Inferior parietal cortex (tissue), 1 donor: ENCODE data around the gene ARPC3.
"Not testable (repeated sequence)": the region's sequence is repeated elsewhere in the genome, so short reads cannot be mapped to it uniquely, and the experiment has no call there.

Experiments
- DNase-seq: peaks from one replicate; pipeline ENCODE4 v3.0.0-alpha.2; 2016; ENCODE audit errors: extremely low spot score

ARPC3 gene

DNA sequence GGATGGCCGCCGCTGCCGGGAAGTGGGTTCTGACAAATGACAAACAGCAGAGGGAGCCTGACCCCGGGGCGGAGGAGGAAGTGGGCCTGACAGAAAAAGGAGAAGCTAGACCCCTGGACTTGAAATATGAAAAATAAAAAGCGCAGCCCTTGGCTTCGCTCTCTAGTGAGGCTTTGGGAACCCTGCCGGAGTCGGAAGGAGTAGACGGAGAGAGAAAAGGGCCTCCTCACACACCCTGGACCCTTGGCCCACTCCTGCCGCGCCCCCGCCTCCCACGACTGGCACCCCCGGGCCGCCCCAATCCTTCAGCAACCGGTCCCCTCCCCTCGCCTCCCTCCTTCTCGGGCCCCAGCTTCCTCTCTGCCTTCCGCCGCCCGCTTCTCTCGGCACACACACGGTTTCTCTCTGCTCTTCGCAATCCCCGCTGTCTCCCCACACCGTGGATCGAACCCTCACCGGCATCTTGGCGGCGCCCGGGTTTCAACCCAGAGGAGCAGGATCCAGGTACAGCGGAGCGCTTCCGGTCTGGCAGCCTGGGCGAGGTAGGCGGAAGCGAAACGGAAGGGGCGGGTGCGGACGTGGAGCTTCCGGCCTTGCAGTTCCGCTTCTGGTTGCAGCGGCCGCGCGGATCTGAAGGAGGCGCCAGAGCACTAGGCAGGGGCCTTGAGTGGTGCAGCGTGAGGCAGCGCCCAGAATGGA lies at the start of gene ARPC3:
TSS of gene ARPC3 (minus strand) at position 539 of the 699 bp plus-strand sequence. CDS start at position 462, 77 bp downstream.
- DNase-seq = peak; percentile 94

DNA sequence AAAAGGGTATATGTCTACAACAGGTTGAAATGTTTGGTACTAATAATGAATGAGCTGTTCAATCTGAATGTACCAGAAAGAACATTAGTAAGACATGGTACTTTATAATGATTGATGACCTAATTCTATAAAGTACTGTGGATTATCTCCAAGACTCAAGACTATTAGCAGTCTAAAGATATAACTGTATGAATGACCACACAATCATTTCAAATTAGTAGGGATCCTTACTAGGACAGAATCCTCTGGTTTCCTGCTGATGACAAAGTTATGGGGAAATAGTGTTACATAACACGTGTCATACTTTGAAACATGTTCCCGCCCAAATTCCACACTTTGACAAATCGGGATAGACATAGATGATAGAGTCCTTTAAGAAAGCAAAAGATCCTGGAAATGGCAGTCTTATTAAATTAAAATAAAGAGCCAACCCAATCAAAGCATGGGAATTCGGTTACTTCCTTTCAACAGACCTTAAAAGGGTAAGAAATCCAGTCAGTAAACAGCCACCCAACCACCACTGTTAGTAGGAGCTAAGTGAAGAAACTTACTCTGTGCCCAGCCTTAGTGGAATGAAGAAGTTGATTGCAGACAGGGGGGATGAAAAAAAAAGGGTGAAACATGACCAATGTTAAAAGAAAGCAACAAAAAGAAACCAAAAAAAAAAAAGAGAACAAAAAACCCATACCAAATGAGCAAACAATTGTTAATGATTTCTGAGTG lies 49.0 kb upstream of the ARPC3 start:
- DNase-seq = no peak

DNA sequence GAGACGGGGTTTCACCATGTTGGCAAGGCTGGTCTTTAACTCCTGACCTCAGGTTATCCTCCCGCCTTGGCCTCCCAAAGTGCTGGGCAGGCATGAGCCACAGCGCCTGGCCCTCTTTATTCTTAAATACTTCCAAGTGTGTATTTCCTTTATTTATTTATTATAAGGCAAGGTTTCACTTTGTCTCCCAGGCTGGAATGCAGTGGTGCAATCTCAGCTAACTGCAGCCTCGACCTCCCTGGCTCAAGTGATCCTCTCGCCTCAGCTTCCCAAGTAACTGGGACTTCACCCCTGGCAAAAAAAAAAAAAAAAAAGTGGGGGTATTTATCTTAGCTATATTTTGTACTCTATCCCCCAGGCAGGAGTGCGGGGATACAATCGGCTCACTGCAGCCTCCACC lies 25.3 kb upstream of the ARPC3 start:
- DNase-seq = no peak

DNA sequence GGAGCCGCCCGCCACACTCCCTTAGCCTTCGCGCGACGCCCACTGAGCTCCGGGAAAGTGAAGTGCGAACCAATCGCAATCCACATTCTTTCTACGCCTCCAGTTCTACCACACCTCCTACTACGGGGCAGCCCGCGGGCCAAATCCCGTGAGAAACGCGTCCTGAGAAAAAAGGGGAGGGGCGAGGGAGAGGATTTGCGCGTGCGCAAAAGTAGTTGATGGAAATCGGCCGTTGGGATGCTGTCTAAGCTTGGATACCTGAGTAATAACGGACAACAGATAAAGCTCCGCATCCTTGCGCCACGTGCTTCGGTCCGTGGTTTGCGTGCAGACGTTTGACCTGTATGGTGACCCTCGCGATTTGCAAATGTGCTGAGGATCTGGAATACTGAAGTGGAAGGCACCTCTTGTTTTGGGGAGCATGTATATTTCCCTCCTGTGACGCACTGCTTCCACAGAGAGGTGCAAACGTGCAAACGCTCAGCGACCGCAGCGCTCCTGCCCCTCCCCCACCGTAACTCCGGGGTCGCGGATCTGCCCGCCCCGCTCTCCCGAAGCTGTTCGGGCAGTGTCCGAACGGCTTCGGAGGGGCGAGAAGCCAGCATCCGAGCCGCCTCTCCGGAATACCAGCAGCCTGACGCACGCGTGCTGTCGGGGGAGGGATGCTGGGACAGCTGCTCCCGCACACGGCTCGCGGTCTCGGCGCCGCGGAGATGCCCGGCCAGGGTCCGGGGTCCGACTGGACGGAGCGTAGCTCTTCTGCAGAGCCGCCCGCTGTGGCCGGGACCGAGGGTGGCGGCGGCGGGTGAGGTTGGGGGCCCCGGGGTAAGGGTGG lies 18.3 kb upstream of the ARPC3 start, which contains the start of the genes FAM216A and GPN3:
TSS of gene FAM216A (plus strand) at position 632 of the 835 bp plus-strand sequence. CDS start at position 663, 31 bp downstream.
TSS of gene GPN3 (minus strand) at position 44 of the 835 bp plus-strand sequence. CDS start 54 bp downstream, outside the sequence.
- DNase-seq = peak; percentile 99

DNA sequence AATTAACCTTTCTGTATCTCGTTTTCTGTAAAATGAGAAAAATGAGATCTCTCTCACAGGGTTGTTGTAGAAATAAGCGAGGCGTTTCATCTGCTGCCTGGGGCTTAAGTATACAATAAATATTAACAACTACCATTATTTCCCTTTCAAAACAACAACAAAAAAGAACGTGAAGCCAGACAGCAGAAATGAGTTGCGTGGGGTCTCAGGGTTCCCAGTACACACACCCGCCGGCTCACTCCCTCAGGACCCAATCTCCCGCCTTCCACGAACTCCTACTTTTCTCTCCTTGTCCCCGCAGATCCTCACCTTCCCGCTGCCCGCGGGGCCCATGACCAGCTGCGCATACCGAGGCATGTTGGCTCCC lies 17.7 kb upstream of the ARPC3 start:
- no peak for DNase-seq

DNA sequence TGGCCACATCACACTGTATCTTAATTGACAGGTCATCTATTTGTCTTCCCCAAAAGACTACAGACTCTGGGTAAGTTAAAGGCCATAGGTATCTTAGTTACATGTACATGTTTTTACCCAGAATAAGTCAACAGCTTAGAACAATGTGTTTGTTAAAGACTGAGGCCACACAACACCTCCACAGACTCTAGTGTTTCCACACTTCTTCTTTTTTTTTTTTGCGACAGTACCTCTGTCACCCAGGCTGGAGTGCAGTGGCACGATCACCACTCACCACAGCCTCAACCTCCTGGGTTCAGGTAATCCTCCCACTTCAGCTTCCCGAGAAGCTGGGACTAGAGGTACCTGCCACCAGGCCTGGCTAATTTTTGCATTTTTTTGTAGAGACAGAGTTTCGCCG lies 16.7 kb upstream of the ARPC3 start:
- no peak for DNase-seq

DNA sequence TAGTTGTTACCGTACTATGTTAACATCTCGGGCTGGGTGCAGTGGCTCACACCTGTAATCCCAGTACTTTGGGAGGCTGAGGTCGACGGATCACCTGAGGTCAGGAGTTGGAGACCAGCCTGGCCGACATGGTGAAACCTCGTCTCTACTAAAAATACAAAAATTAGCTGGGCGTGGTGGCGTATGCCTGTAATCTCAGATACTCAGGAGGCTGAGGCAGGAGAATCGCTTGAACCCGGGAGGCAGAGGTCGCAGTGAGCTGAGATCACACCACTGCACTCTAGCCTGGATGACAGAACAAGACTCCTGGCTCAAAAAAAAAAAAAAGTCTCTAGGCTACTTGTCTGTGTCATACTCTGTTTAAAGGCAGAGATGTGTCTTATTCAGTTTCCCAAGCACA lies 15.6 kb upstream of the ARPC3 start:
- DNase-seq = not testable (repeated sequence)

DNA sequence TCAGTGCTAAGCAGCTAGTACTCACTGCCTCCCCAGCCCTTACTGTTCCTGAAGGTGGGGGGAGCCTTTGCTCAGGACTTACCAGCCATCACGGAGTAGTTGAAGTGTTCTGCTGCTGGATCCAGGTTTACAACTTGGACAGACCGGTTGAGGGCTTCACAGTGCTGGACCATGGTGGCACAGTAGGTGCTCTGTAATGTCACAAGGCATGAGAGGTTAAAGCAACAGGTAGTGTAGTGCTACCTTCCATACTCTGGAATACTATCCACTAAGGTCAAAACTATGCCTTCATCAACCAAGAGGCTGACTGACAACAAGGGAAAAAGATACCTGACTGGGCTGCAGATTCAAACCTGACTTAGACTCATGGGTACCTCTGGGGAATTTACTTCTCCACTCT lies 14.9 kb upstream of the ARPC3 start:
- no peak for DNase-seq

DNA sequence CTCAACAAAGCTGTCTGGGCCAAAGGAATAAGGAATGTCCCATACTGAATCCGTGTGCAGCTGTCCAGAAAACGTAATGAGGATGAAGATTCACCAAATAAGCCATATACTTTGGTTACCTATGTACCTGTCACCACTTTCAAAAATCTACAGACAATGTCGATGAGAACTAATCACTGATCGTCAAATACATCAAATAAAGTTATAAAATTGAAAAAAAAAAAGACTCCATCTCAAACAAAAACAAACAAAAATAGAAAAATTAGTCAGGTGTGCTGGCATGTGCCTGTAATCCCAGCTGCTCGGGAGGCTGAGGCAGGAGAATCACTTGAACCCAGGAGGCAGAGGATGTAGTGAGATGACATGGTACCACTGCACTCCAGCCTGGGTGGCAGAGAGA lies 11.1 kb upstream of the ARPC3 start:
- not testable (repeated sequence) for DNase-seq

DNA sequence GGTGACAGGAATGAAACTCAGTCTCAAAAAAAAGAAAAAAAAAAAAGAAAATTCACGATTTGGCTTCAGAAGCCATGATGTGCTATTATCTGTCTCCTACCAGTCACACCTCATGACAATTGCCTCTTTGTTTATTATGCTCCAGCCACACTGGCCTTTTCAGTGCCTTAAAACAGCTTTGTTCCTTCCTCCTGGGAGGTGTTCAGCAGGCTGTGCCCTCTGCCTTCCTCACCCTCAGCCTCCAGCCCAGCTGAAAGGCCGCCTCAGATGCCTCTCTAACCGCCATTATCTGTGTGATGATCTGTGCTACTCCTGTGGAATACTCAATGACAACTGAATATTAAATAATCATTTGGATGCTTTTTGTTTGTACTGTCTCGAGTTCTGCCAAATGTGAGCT lies 8.6 kb upstream of the ARPC3 start:
- DNase-seq = no peak

DNA sequence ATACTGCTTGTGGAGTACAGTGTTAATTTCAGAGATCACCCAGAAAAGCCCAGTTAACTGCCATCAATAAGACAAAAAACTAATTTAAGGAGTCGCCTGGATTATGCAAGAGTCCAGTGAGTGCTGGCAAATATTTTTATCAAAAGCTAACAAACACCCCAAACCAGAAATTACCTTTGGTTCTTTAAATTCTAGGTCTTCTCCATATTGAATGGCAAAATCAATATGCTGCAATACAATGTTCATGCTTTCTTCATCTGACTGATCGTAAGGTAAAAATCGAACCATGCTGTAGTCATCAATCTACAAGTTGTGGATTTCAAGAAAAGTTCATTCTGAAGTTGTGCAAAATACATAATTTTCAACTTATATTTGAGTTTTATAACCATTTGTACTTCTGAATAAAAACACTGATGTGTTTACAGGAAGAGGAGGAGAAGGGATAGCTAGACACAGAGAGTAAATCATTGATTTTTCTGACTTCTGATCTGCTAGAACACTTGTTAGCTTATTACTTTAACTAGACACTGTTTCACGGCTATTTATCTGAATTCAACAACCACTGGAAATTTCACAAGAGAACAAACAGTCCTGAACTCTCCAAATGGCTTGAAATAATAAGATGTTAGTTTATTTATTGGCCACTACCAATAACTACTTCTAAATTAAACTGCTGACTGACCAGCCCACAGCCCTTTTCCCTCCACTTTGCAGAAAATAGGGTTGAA lies 3.6 kb upstream of the ARPC3 start:
- DNase-seq = no peak

DNA sequence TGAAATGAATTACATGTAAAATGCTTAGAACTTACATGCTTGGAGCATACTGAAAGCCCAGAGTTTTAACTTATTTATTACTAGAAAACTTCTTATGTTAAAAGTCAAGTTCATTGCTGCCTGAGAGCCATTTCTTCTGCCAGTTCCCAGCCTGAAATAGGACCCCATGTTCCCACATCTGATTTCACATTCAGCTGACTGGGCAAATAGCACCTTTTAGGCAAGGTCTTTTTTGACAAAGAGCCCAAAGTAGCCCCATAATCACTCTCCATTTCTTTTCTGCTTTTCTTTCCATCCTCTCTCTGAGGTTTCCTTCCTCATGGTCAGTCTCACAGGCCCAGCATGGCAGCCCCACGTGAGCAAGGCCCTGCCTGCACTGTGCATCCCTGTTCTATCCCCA lies 1.1 kb upstream of the ARPC3 start:
- DNase-seq = no peak

DNA sequence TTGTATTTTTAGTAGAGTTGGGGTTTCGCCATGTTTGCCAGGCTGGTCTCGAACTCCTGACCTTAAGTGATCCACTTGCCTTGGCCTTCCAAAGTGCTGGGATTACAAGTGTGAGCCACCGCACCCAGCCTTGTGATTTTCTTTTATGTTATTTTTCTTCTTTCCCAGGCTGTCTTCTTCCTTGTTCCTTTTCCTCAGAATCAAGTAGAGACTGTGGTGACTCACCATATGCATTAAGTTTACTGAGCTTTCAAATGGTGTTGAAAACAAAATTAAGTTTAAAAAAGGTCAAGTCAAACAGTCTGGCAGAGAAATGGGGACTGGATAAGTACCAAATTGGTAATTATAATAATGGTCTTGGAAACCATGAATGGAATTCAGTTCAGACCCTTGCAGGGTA lies 5.7 kb downstream of the ARPC3 start:
- no peak for DNase-seq

DNA sequence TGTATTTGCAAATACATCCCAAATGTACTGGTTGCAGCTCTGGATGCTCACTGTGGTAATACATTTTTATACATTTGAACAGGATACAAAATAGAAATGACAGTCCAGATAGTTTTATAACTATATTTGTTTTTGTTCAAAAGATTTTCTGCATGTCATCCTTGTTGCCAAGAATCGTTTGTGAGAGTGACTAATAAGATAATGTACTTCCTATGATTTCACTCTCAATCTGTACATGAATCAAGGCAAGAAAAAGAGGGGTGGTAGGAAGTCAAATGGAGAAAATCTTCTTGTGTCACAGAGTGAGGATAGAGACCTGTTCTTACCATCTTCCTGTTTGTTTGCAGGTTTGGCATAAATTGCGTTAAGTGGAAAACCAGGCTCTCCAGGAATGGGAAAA lies 13.9 kb downstream of the ARPC3 start:
- DNase-seq = no peak

DNA sequence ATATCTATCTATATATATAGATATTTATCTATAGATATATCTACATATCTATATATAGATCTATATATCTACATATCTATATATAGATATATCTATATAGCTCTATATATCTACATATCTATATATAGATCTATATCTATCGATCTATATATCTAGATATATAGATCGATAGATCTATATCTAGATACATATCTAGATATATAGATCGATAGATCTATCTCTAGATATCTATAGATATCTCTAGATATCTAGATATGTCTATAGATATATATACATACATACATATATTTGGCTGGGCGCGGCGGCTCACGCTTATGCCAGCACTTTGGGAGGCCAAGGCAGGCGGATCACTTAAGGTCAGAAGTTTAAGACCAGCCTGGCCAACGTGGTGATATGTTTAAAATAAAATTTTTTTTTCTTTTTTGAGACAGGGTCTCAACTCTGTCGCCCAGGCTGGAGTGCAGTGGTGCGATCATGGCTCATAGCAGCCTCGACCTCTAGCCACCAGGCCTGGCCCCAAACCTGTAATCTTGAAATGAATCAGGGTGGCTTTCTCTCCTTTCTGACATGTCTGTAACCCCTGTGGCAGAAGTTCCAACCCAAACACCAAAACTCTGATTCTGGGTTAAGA lies 18.1 kb downstream of the ARPC3 start:
- DNase-seq = no peak

DNA sequence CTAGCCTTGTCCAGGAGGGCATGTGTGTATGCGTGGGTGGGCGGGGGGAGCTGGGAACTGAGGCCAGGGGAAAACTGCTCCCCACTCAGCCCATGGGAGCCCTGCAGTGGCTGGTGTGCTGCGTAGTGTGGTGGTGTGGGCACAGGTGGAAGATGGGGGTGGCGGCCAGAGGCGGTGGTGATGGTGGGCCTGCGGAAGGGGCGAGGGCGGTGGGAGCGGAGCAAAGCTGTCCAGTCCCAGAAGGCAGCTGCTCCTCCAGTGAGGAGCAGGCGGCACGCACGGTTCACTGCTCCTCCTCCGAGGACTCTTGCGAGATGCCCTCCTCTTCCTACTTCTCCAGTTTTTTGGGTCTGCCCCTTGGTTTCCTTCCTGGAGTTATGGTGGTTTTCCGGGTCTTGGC lies 20.5 kb downstream of the ARPC3 start:
- not testable (repeated sequence) for DNase-seq

DNA sequence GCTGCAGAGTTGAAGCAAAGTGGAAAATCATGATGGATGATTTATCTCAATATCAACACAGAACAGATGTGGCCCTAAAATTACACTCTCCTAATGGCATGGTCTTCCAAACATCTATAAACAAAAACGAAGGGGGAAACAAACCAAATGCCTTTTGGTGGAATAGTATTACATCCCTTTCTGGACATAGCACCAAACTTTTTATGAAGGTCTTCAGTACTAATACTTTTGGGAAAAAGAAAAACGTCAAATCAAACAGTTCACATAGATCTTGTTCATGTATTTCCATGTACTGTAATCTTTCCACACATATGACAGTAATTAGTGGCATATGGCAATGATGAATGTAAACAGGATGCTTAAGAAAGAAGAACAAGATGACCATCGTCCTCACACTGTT lies 23.7 kb downstream of the ARPC3 start:
- DNase-seq = no peak

DNA sequence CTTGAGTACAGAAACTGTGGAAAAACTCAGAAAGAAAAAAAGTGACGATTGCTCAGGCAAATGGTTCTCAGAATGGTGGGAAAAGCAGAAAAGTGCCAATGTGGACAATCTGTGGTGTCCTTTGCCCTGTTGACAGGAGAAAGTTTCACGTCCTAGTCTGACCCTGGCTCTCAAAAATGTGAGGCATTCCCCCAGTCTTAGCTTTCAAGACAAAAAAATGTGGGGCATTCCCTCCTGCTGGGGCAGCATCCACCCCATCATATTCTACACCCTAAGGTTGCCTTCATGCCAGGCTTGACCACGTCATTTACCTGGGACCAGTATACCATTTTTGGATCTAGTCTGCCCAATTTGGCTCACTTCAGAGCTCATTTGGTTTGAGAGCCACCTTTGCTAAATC lies 25.9 kb downstream of the ARPC3 start:
- DNase-seq = no peak

DNA sequence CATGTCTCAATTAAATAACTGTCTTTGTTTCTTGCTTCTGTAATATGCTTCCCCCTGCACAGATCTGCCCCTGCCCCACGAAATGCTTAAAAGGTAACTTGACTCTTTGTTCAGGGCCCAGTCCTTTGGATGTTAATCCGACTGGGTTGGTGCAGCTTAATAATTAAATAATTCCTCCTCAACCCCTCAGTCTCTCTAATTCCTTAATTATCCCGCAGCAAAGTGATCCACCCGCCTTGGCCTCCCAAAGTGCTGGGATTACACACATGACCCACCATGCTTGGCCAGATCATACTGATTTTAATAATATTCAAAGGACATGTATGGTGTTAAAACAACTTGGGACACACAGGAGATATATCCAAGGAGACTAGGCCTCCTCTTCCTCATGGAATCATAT lies 28.4 kb downstream of the ARPC3 start:
- DNase-seq = no peak

DNA sequence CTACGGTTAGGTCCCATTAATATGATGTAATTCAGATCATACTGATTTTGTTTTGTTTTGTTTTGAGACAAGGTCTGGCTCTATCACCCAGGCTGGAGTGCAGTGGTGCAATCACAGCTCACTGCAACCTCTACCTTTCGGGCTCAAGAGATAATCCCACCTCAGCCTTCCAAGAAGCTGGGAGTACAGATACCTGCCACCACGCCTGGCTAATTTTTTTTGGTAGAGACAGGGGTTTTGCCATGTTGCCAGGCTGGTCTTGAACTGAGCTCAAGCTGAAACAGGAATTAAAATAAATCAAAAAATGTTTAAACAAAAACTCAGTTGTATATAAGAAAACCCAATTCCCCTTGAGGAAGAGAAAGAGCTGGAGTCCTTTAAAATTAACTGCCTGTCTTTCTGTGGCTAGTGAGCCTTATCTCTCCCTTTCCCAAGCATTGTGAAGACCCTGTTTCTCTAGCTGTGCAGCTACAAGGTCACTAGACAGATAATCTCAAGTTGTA lies 28.9 kb downstream of the ARPC3 start:
- DNase-seq = no peak

DNA sequence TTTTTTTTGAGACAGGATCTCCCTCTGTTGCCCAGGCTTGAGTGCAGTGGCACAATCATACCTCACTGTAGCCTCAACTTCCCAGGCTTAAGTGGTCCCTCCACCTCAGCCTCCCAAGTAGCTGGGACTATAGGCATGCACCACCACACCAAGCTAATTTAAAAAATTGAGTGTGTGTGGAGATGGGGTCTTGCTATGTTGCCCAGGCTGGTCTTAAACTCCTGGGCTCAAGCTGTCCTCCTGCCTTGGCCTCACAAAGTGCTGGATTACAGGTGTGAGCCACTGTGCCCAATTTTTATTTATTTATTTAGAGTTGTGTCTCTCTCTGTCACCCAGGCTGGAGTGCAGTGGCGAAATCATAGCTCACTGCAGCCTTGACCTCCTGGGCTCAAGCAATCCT lies 29.5 kb downstream of the ARPC3 start:
- DNase-seq = not testable (repeated sequence)
